Stimulated activated effector memory CD8-positive, alpha-beta T cell treated with anti-CD3 and anti-CD28 coated beads, Interleukin-12 subunit alpha, Interleukin-12 subunit beta, amount 100 ng/mL, for 72 hours (primary cell): ENCODE data around the gene TMEM158.

ENCODE experiments used
- ATAC-seq: fragments of 150-1000 bp; cut with Tn5 transposase; 2 replicates; pipeline ENCODE4 v1.10.0; 2021
- DNase-seq, 2 donors: peaks; one replicate each; pipeline ENCODE4 v3.0.0; 2021 to 2022; ENCODE audit warnings: low spot score in 2 of 2
- H3K27ac Mint-ChIP-seq: one replicate; pipeline ENCODE4 v1.8.0; 2022; ENCODE audit warnings: mild to moderate bottlenecking, mixed read lengths
- H3K36me3 Mint-ChIP-seq: one replicate; pipeline ENCODE4 v1.8.0; 2022; ENCODE audit warnings: mild to moderate bottlenecking, mixed read lengths
- H3K4me1 Mint-ChIP-seq: one replicate; pipeline ENCODE4 v1.8.0; 2022; ENCODE audit warnings: mixed read lengths
- H3K4me3 Mint-ChIP-seq: one replicate; pipeline ENCODE4 v1.8.0; 2022; ENCODE audit warnings: mild to moderate bottlenecking, mixed read lengths
- H3K9me3 Mint-ChIP-seq: one replicate; pipeline ENCODE4 v1.8.0; 2022; ENCODE audit warnings: mixed read lengths

The TMEM158 gene

GRCh38 chr3:45179163-45179562, 46.9 kb downstream of the TMEM158 start:
- H3K27ac Mint-ChIP-seq: no peak overlapping the region
- H3K36me3 Mint-ChIP-seq: no peaks in the 10 kb centered on the region
- H3K9me3 Mint-ChIP-seq: no peaks in the 10 kb centered on the region
- H3K4me3 Mint-ChIP-seq: no peak overlapping the region
- no peaks in the 10 kb centered on the region for H3K4me1 Mint-ChIP-seq
- no peak for DNase-seq
- no peak for ATAC-seq

GRCh38 chr3:45178183-45179023, 47.7 kb downstream of the TMEM158 start:
- Mint-ChIP-seq H3K36me3 (no peaks in the 10 kb centered on the region), H3K4me1 (no peaks in the 10 kb centered on the region), H3K4me3 (no peak overlapping the region), H3K27ac (no peak overlapping the region), H3K9me3 (no peaks in the 10 kb centered on the region)
- ATAC-seq: no peak
- DNase-seq: no peak

GRCh38 chr3:45176912-45177311, 49.2 kb downstream of the TMEM158 start:
- Mint-ChIP-seq H3K27ac (no peak overlapping the region), H3K9me3 (no peaks in the 10 kb centered on the region), H3K36me3 (no peaks in the 10 kb centered on the region), H3K4me1 (no peaks in the 10 kb centered on the region), H3K4me3 (no peak overlapping the region)
- DNase-seq (no peak), ATAC-seq (no peak)
